Head of caudate nucleus (tissue), 42 donors: Measurements from ENCODE around the gene PRKCZ.

Source experiments
- DNase-seq, 42 donors: peaks; one replicate each; pipeline versions ENCODE4 v3.0.0 to v3.0.0-alpha.2; 2020 to 2021; ENCODE audit warnings: mixed read lengths in 7 of 42
- intact Hi-C: fragments of 100-400 bp; cut with DNase I; formaldehyde crosslinking; loops from one replicate; pipeline ENCODE4 v1.15.0; 2022

PRKCZ gene

GRCh38 chr1:2042830-2043773 is 7.1 kb upstream of the PRKCZ start:
- intact Hi-C loops = no loop called here
- peak in 20 of 42 donors; percentile 36 to 75 (median 46) for DNase-seq

- DNase-seq = no peak
- intact Hi-C loops = no loop called here
Observed at GRCh38 chr1:2043886-2044285, 6.3 kb upstream of the PRKCZ start.

GRCh38 chr1:2044510-2045319 is 5.5 kb upstream of the PRKCZ start:
- peak; percentile 23 to 90 (median 80) for DNase-seq
- intact Hi-C loops = loop anchor here (5.0 kb wide), 1 partner anchor 102 kb away; no protein-coding TSS in a partner anchor

- no peak for DNase-seq
- intact Hi-C loops = loop anchor here (5.0 kb wide), 1 partner anchor 103 kb away; no protein-coding TSS in a partner anchor
Observed at GRCh38 chr1:2045468-2046173, 4.6 kb upstream of the PRKCZ start.

- intact Hi-C loops = loop anchor here (5.0 kb wide), 1 partner anchor 104 kb away; no protein-coding TSS in a partner anchor
- peak in 36 of 42 donors; percentile 33 to 82 (median 56) for DNase-seq
Observed at GRCh38 chr1:2046174-2046917, 3.9 kb upstream of the PRKCZ start.

- no peak for DNase-seq
- intact Hi-C loops = loop anchor here (5.0 kb wide), 1 partner anchor 105 kb away; no protein-coding TSS in a partner anchor
Observed at GRCh38 chr1:2046953-2047748, 3.1 kb upstream of the PRKCZ start.

GRCh38 chr1:2047749-2048729 is 2.2 kb upstream of the PRKCZ start:
- DNase-seq = no peak
- intact Hi-C loops = loop anchor here (5.0 kb wide), 1 partner anchor 106 kb away; no protein-coding TSS in a partner anchor

- DNase-seq = no peak
- intact Hi-C loops = loop anchor here (5.0 kb wide), 1 partner anchor 107 kb away; no protein-coding TSS in a partner anchor
Observed at GRCh38 chr1:2049225-2049717, 940 bp upstream of the PRKCZ start.

- no peak for DNase-seq
- intact Hi-C loops = no loop called here
Observed at GRCh38 chr1:2050461-2050792, 216 bp downstream of the PRKCZ start.

GRCh38 chr1:2050793-2051682 is 827 bp downstream of the PRKCZ start:
- intact Hi-C loops = no loop called here

GRCh38 chr1:2052054-2052679 is 2.0 kb downstream of the PRKCZ start:
- no peak for DNase-seq
- intact Hi-C loops = no loop called here

More at GRCh38 chr1:2050793-2051682, 827 bp downstream of the PRKCZ start:
- DNase-seq = no peak

GRCh38 chr1:2052756-2053155 is 2.5 kb downstream of the PRKCZ start:
- intact Hi-C loops = no loop called here
- no peak for DNase-seq

- no peak for DNase-seq
- intact Hi-C loops = no loop called here
Observed at GRCh38 chr1:2053217-2053616, 3.0 kb downstream of the PRKCZ start.

- intact Hi-C loops = no loop called here
- no peak for DNase-seq
Observed at GRCh38 chr1:2053784-2054376, 3.7 kb downstream of the PRKCZ start.
